Measurements from ENCODE around the gene TCAP.

Gene TCAP

GRCh38 chr17:39641883-39642282 is 23.3 kb upstream of the TCAP start:
- H3K4me3 ChIP-seq (ENCODE audit: low read depth, low read length), result no peak overlapping the region
- no peak for TF ChIP-seq CTCF (IDR thresholded peaks at IDR 0.05; ENCODE audit: borderline replicate concordance, insufficient read depth, low read depth, low read length)

- H3K4me3 ChIP-seq (ENCODE audit: low read depth, low read length), result no peak overlapping the region
- no peak for TF ChIP-seq CTCF (IDR thresholded peaks at IDR 0.05; ENCODE audit: borderline replicate concordance, insufficient read depth, low read depth, low read length)
Measured at GRCh38 chr17:39642291-39643074, 22.7 kb upstream of the TCAP start.

GRCh38 chr17:39643271-39643670 is 21.9 kb upstream of the TCAP start:
- TF ChIP-seq CTCF (IDR thresholded peaks at IDR 0.05; ENCODE audit: borderline replicate concordance, insufficient read depth, low read depth, low read length), result no peak
- no peak overlapping the region for H3K4me3 ChIP-seq (ENCODE audit: low read depth, low read length)

GRCh38 chr17:39647256-39647655 is 17.9 kb upstream of the TCAP start:
- no peak overlapping the region for H3K4me3 ChIP-seq (ENCODE audit: low read depth, low read length)
- no peak for TF ChIP-seq CTCF (IDR thresholded peaks at IDR 0.05; ENCODE audit: borderline replicate concordance, insufficient read depth, low read depth, low read length)

GRCh38 chr17:39648616-39649366 is 16.4 kb upstream of the TCAP start:
- no peak for TF ChIP-seq CTCF (IDR thresholded peaks at IDR 0.05; ENCODE audit: borderline replicate concordance, insufficient read depth, low read depth, low read length)
- no peak overlapping the region for H3K4me3 ChIP-seq (ENCODE audit: low read depth, low read length)

- TF ChIP-seq CTCF (IDR thresholded peaks at IDR 0.05; ENCODE audit: borderline replicate concordance, insufficient read depth, low read depth, low read length), result no peak
Measured at GRCh38 chr17:39650121-39650579, 15.0 kb upstream of the TCAP start.

More at GRCh38 chr17:39650121-39650579, 15.0 kb upstream of the TCAP start:
- no peak overlapping the region for H3K4me3 ChIP-seq (ENCODE audit: low read depth, low read length)
